WTC11 (cell line): ENCODE data around the gene TRPM2. TPM values are rescaled to one million over a fixed set of nuclear protein-coding genes. Genes with fewer than 3 reads are reported as not detected.

Experiments
- ATAC-seq: fragments of 200-7000 bp; cut with Tn5 transposase; 2 replicates; pipeline ENCODE4 v1.10.0; 2021; ENCODE audit warnings: mild to moderate bottlenecking, moderate library complexity
- CTCF ChIA-PET: fragments of 300-600 bp; sonication (Branson Sonifier 250); formaldehyde crosslinking; loops from one replicate; lab custom pipeline; 2021; ENCODE audit warnings: antibody characterized with exemption; lab: Charles Lee
- POLR2A ChIA-PET: fragments of 350-600 bp; sonication (Branson Sonifier 250); formaldehyde crosslinking; loops from one replicate; lab custom pipeline; 2021; ENCODE audit warnings: antibody characterized with exemption; lab: Charles Lee
- DNase-seq: peaks from one replicate; pipeline ENCODE4 v3.0.0; 2021; ENCODE audit warnings: low spot score
- H3K27ac Mint-ChIP-seq: 2 replicates; pipeline ENCODE4 v1.8.0; 2021; ENCODE audit warnings: mixed read lengths
- H3K27me3 Mint-ChIP-seq: 2 replicates; pipeline ENCODE4 v1.8.0; 2021; ENCODE audit warnings: low read depth, mild to moderate bottlenecking, moderate library complexity, mixed read lengths
- H3K36me3 Mint-ChIP-seq: 2 replicates; pipeline ENCODE4 v1.8.0; 2021; ENCODE audit warnings: mixed read lengths
- H3K4me1 Mint-ChIP-seq: 2 replicates; pipeline ENCODE4 v1.8.0; 2022; ENCODE audit warnings: mixed read lengths
- H3K4me3 Mint-ChIP-seq: 2 replicates; pipeline ENCODE4 v1.8.0; 2021; ENCODE audit warnings: mild to moderate bottlenecking, moderate library complexity, mixed read lengths
- H3K9me3 Mint-ChIP-seq: 2 replicates; pipeline ENCODE4 v1.8.0; 2021; ENCODE audit warnings: mixed read lengths
- E2F1 ChIP-seq: sonication (generic); formaldehyde crosslinking; IDR thresholded peaks from 2 replicates; pipeline ENCODE4 v1.8.0; 2022; ENCODE audit warnings: mild to moderate bottlenecking, missing genetic modification reagents
- FOXJ3 ChIP-seq: sonication (generic); formaldehyde crosslinking; IDR thresholded peaks from 2 replicates; pipeline ENCODE4 v1.9.0; 2021; ENCODE audit warnings: missing genetic modification reagents, mild to moderate bottlenecking, borderline replicate concordance
- FOXP4 ChIP-seq: sonication (generic); formaldehyde crosslinking; IDR thresholded peaks from 2 replicates; pipeline ENCODE4 v1.8.0; 2022; ENCODE audit warnings: mild to moderate bottlenecking, missing genetic modification reagents
- GTF2I ChIP-seq: fragments of 250-450 bp; sonication (Bioruptor Pico); conservative IDR thresholded peaks from 2 replicates; pipeline ENCODE4 v1.4.0; 2021; ENCODE audit warnings: mild to moderate bottlenecking
- HMGXB4 ChIP-seq: sonication (generic); formaldehyde crosslinking; IDR thresholded peaks from 2 replicates; pipeline ENCODE4 v1.8.1; 2023; ENCODE audit warnings: mild to moderate bottlenecking, moderate library complexity, missing genetic modification reagents
- JAZF1 ChIP-seq: fragments of 250-450 bp; sonication (Bioruptor Pico); IDR thresholded peaks from 2 replicates; pipeline ENCODE4 v1.9.0; 2021; ENCODE audit warnings: moderate library complexity, mild to moderate bottlenecking, inconsistent platforms
- OVOL2 ChIP-seq: fragments of 250-450 bp; sonication (Bioruptor Pico); IDR thresholded peaks from 2 replicates; pipeline ENCODE4 v1.9.0; 2021; ENCODE audit warnings: mild to moderate bottlenecking, borderline replicate concordance
- PREB ChIP-seq: sonication (generic); formaldehyde crosslinking; IDR thresholded peaks from 2 replicates; pipeline ENCODE4 v1.8.1; 2022; ENCODE audit warnings: mild to moderate bottlenecking, missing genetic modification reagents, moderate library complexity, borderline replicate concordance
- SOX15 ChIP-seq: fragments of 250-450 bp; sonication (Bioruptor Pico); IDR thresholded peaks from 2 replicates; pipeline ENCODE4 v1.9.0; 2021; ENCODE audit warnings: mild to moderate bottlenecking
- SP1 ChIP-seq: sonication (generic); formaldehyde crosslinking; conservative IDR thresholded peaks from 2 replicates; pipeline ENCODE4 v1.8.1; 2022; ENCODE audit warnings: missing genetic modification reagents
- total RNA-seq: library from RNA; stranded (reverse); gene quantifications from 3 replicates; pipeline ENCODE4 v1.2.3, GENCODE V29; 2021
- TF ChIP-seq, protein P1 (sequence below): sonication (generic); formaldehyde crosslinking; IDR thresholded peaks from 2 replicates; pipeline ENCODE4 v1.8.1; 2023; ENCODE audit warnings: mild to moderate bottlenecking, missing genetic modification reagents
- TF ChIP-seq, protein P2 (sequence below): sonication (generic); formaldehyde crosslinking; IDR thresholded peaks from 2 replicates; pipeline ENCODE4 v1.8.0; 2023; ENCODE audit warnings: missing genetic modification reagents, mild to moderate bottlenecking, borderline replicate concordance
- TF ChIP-seq, protein P3 (sequence below): sonication (generic); formaldehyde crosslinking; IDR thresholded peaks from 2 replicates; pipeline ENCODE4 v1.8.0; 2023; ENCODE audit warnings: missing genetic modification reagents

The TRPM2 gene
- total RNA-seq, 1 experiment from 2014 or later = 0.92 TPM

DNA sequence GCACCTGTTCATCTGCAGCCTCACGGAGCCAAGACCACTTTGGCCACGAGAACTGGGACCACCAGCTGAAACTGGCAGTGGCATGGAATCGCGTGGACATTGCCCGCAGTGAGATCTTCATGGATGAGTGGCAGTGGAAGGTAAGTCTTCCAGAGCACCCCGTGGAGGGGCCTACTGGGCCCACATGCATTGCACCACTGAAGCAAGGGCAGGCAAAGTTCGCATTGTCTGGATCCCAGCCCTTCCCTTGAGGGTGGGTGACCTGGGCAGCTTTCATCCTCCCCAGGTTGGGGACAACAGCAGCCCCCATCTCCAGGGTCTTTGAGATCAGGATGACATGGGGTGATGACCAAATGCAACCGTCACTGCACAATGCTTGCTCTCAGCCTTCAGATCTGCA lies 37.5 kb downstream of the TRPM2 start:
- no peaks in the 10 kb centered on the region for H3K4me1 Mint-ChIP-seq
- H3K27ac Mint-ChIP-seq = no peak overlapping the region
- ATAC-seq = no peak
- peaks cover 3% of the 10 kb centered on the region for H3K36me3 Mint-ChIP-seq
- H3K4me3 Mint-ChIP-seq = no peak overlapping the region
- peaks cover 53% of the 10 kb centered on the region for H3K9me3 Mint-ChIP-seq
- no peak for DNase-seq
- POLR2A ChIA-PET = no interaction called here
- CTCF ChIA-PET = no interaction called here
- peaks cover 5% of the 10 kb centered on the region for H3K27me3 Mint-ChIP-seq
- no peak for TF ChIP-seq PREB (CRISPR knock-in tag)
- TF ChIP-seq, protein P1, sequence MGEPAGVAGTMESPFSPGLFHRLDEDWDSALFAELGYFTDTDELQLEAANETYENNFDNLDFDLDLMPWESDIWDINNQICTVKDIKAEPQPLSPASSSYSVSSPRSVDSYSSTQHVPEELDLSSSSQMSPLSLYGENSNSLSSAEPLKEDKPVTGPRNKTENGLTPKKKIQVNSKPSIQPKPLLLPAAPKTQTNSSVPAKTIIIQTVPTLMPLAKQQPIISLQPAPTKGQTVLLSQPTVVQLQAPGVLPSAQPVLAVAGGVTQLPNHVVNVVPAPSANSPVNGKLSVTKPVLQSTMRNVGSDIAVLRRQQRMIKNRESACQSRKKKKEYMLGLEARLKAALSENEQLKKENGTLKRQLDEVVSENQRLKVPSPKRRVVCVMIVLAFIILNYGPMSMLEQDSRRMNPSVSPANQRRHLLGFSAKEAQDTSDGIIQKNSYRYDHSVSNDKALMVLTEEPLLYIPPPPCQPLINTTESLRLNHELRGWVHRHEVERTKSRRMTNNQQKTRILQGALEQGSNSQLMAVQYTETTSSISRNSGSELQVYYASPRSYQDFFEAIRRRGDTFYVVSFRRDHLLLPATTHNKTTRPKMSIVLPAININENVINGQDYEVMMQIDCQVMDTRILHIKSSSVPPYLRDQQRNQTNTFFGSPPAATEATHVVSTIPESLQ = no peak
- no peak for TF ChIP-seq JAZF1 (CRISPR knock-in tag)
- no peak for TF ChIP-seq OVOL2 (CRISPR knock-in tag)
- TF ChIP-seq, protein P2, sequence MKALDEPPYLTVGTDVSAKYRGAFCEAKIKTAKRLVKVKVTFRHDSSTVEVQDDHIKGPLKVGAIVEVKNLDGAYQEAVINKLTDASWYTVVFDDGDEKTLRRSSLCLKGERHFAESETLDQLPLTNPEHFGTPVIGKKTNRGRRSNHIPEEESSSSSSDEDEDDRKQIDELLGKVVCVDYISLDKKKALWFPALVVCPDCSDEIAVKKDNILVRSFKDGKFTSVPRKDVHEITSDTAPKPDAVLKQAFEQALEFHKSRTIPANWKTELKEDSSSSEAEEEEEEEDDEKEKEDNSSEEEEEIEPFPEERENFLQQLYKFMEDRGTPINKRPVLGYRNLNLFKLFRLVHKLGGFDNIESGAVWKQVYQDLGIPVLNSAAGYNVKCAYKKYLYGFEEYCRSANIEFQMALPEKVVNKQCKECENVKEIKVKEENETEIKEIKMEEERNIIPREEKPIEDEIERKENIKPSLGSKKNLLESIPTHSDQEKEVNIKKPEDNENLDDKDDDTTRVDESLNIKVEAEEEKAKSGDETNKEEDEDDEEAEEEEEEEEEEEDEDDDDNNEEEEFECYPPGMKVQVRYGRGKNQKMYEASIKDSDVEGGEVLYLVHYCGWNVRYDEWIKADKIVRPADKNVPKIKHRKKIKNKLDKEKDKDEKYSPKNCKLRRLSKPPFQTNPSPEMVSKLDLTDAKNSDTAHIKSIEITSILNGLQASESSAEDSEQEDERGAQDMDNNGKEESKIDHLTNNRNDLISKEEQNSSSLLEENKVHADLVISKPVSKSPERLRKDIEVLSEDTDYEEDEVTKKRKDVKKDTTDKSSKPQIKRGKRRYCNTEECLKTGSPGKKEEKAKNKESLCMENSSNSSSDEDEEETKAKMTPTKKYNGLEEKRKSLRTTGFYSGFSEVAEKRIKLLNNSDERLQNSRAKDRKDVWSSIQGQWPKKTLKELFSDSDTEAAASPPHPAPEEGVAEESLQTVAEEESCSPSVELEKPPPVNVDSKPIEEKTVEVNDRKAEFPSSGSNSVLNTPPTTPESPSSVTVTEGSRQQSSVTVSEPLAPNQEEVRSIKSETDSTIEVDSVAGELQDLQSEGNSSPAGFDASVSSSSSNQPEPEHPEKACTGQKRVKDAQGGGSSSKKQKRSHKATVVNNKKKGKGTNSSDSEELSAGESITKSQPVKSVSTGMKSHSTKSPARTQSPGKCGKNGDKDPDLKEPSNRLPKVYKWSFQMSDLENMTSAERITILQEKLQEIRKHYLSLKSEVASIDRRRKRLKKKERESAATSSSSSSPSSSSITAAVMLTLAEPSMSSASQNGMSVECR (CRISPR knock-in tag) = no peak
- no peak for TF ChIP-seq SP1 (CRISPR knock-in tag)
- no peak for TF ChIP-seq FOXJ3
- TF ChIP-seq SOX15 = no peak
- TF ChIP-seq FOXP4 = no peak
- TF ChIP-seq GTF2I (CRISPR knock-in tag) = no peak
- no peak for TF ChIP-seq HMGXB4 (CRISPR knock-in tag)
- TF ChIP-seq, protein P3, sequence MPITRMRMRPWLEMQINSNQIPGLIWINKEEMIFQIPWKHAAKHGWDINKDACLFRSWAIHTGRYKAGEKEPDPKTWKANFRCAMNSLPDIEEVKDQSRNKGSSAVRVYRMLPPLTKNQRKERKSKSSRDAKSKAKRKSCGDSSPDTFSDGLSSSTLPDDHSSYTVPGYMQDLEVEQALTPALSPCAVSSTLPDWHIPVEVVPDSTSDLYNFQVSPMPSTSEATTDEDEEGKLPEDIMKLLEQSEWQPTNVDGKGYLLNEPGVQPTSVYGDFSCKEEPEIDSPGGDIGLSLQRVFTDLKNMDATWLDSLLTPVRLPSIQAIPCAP (CRISPR knock-in tag) = no peak
- TF ChIP-seq E2F1 = no peak
